SK-N-SH (cell line): ENCODE measurements around the gene IKBKE. TPM values are rescaled to one million over a fixed set of nuclear protein-coding genes. Genes with fewer than 3 reads are reported as not detected.

Source experiments
- CTCF ChIA-PET: fragments of 300-600, 350-600 bp; formaldehyde crosslinking; extraction: SDS; loops from one replicate; lab custom pipeline; 2021; lab: Yijun Ruan, JAX
- POLR2A ChIA-PET: fragments of 350-600 bp; sonication (Branson Sonifier 250); formaldehyde crosslinking; extraction: SDS; loops from one replicate; lab custom pipeline; 2020; ENCODE audit warnings: antibody characterized with exemption, inconsistent platforms; lab: Yijun Ruan, JAX
- DNase-seq: peaks from one replicate; pipeline ENCODE4 v3.0.0; 2012
- H2AFZ ChIP-seq: fragments of 200-600 bp; sonication (generic); 2 replicates; pipeline ENCODE4 v1.8.1; 2016; ENCODE audit warnings: antibody characterized with exemption, mild to moderate bottlenecking, low read depth
- H3F3A ChIP-seq: fragments of 200-600 bp; sonication (generic); replicated peaks from 2 replicates; pipeline ENCODE3; 2016; ENCODE audit warnings: antibody characterized with exemption, mild to moderate bottlenecking; ENCODE audit not compliant: insufficient read depth
- H3K27ac ChIP-seq, 2 experiments: fragments of 200-500 bp in 1 of 2; fragments of 200-600 bp in 1 of 2; sonication (Bioruptor generic) in 1 of 2; sonication (generic), shearing (Covaris generic) in 1 of 2; 2 replicates each; pipeline versions ENCODE4 v1.5.1 to v1.6.1; 2014 to 2016; ENCODE audit warnings: low read depth in 2 of 2, inconsistent platforms in 1 of 2, low read length in 1 of 2, mild to moderate bottlenecking in 1 of 2, mixed read lengths in 1 of 2
- H3K27me3 ChIP-seq: fragments of 200-600 bp; sonication (generic), shearing (Covaris generic); 2 replicates; pipeline ENCODE4 v1.6.1; 2016; ENCODE audit warnings: mixed run types; ENCODE audit not compliant: insufficient read depth
- H3K36me3 ChIP-seq, 2 experiments: fragments of 200-500 bp in 1 of 2; fragments of 200-600 bp in 1 of 2; sonication (Bioruptor generic) in 1 of 2; sonication (generic) in 1 of 2; replicated peaks in 1 of 2; 2 replicates each; pipeline versions ENCODE3 to v1.5.1; 2014 to 2016; ENCODE audit warnings: low read length in 1 of 2, mild to moderate bottlenecking in 1 of 2; ENCODE audit not compliant: insufficient read depth in 2 of 2, control insufficient read depth in 1 of 2
- H3K4me1 ChIP-seq, 2 experiments: fragments of 200-500 bp in 1 of 2; fragments of 200-600 bp in 1 of 2; sonication (Bioruptor generic) in 1 of 2; sonication (generic), shearing (Covaris generic) in 1 of 2; 2 replicates each; pipeline versions ENCODE4 v1.5.1 to v1.6.1; 2014 to 2016; ENCODE audit warnings: low read depth in 1 of 2, low read length in 1 of 2, mixed run types in 1 of 2; ENCODE audit not compliant: insufficient read depth in 2 of 2, control insufficient read depth in 1 of 2
- H3K4me2 ChIP-seq: fragments of 200-600 bp; sonication (generic), shearing (Covaris generic); 2 replicates; pipeline ENCODE4 v1.6.1; 2017; ENCODE audit warnings: mixed run types
- H3K4me3 ChIP-seq, 2 experiments: fragments of 200-500 bp in 1 of 2; fragments of 200-600 bp in 1 of 2; sonication (Bioruptor generic) in 1 of 2; sonication (generic), shearing (Covaris generic) in 1 of 2; 2 replicates each; pipeline versions ENCODE4 v1.5.1 to v1.8.1; 2014 to 2016; ENCODE audit warnings: low read depth in 2 of 2, inconsistent platforms in 1 of 2, low read length in 1 of 2, mild to moderate bottlenecking in 1 of 2, mixed read lengths in 1 of 2, moderate library complexity in 1 of 2
- H3K79me2 ChIP-seq: fragments of 200-600 bp; sonication (generic); 2 replicates; pipeline ENCODE4 v1.8.1; 2017; ENCODE audit warnings: mild to moderate bottlenecking; ENCODE audit not compliant: insufficient read depth
- H3K9ac ChIP-seq: fragments of 200-600 bp; sonication (generic); 2 replicates; pipeline ENCODE4 v1.6.1; 2017; ENCODE audit warnings: mixed run types
- H3K9me2 ChIP-seq: fragments of 200-600 bp; sonication (generic); 2 replicates; pipeline ENCODE4 v1.6.1; 2017; ENCODE audit warnings: mixed run types
- H3K9me3 ChIP-seq: fragments of 200-600 bp; sonication (generic); 2 replicates; pipeline ENCODE4 v1.6.1; 2017; ENCODE audit warnings: mixed run types, mild to moderate bottlenecking, moderate library complexity
- H4K20me1 ChIP-seq: fragments of 200-600 bp; sonication (generic); 2 replicates; pipeline ENCODE4 v1.6.1; 2017; ENCODE audit warnings: mild to moderate bottlenecking, mixed run types; ENCODE audit not compliant: insufficient read depth
- ELF1 ChIP-seq: IDR thresholded peaks from 2 replicates; pipeline ENCODE4 v1.4.0; 2012
- EP300 ChIP-seq, 2 experiments: IDR thresholded peaks; 2 replicates each; pipeline versions ENCODE4 v1.4.0 to v1.6.1; 2012; ENCODE audit warnings: borderline replicate concordance in 1 of 2, low read depth in 1 of 2, low read length in 1 of 2
- MEF2A ChIP-seq: IDR thresholded peaks from 2 replicates; pipeline ENCODE4 v1.4.0; 2012; ENCODE audit warnings: low read depth, borderline replicate concordance
- MXI1 ChIP-seq: IDR thresholded peaks from 2 replicates; pipeline ENCODE4 v1.6.1; 2012; ENCODE audit warnings: mild to moderate bottlenecking, low read depth, low read length, improper control_type of control experiment
- NRF1 ChIP-seq: IDR thresholded peaks from 2 replicates; pipeline ENCODE4 v1.6.1; 2012; ENCODE audit warnings: low read depth, mild to moderate bottlenecking, low read length
- PBX3 ChIP-seq: IDR thresholded peaks from 2 replicates; pipeline ENCODE4; 2012
- RXRA ChIP-seq: IDR thresholded peaks from 2 replicates; pipeline ENCODE4 v1.4.0; 2012; ENCODE audit warnings: low read depth, mild to moderate bottlenecking, borderline replicate concordance
- SIN3A ChIP-seq: IDR thresholded peaks from 2 replicates; pipeline ENCODE4 v1.6.1; 2012; ENCODE audit warnings: low read depth, mild to moderate bottlenecking, low read length, moderate library complexity, borderline replicate concordance
- SMC3 ChIP-seq: IDR thresholded peaks from 2 replicates; pipeline ENCODE4 v1.6.1; 2012; ENCODE audit warnings: low read depth, low read length, improper control_type of control experiment
- TCF12 ChIP-seq: IDR thresholded peaks from 2 replicates; pipeline ENCODE4 v1.4.0; 2012
- TEAD4 ChIP-seq: IDR thresholded peaks from 2 replicates; pipeline ENCODE4 v1.4.0; 2012; ENCODE audit warnings: mild to moderate bottlenecking, borderline replicate concordance; ENCODE audit not compliant: insufficient read depth
- ZBTB33 ChIP-seq: IDR thresholded peaks from 2 replicates; pipeline ENCODE4 v1.4.0; 2012; ENCODE audit warnings: low read depth, borderline replicate concordance
- WGBS: methylation state at CpG from one replicate; pipeline ENCODE4 v1.1.6; 2017; ENCODE audit warnings: low lambda C conversion rate; 5-methylcytosine and 5-hydroxymethylcytosine counted together
- polyA plus RNA-seq, 3 experiments: library from polyadenylated mRNA; depleted of rRNA; stranded (reverse); fragments of >200 nt; gene quantifications; 2 replicates each; pipeline ENCODE4 v1.2.3, GENCODE V29; 2012
- TF ChIP-seq, protein P1 (sequence below): fragments of 200-600 bp; sonication (generic); IDR thresholded peaks from 2 replicates; pipeline ENCODE4 v1.6.1; 2017; ENCODE audit warnings: antibody characterized with exemption, mild to moderate bottlenecking, moderate library complexity

Gene IKBKE
- polyA plus RNA-seq, 1 of the 3 experiments (the other 2 are of a cell fraction), result 14.5 TPM

GRCh38 chr1:206466840-206467649 is 3.2 kb upstream of the IKBKE start (continued):
- no peak for TF ChIP-seq ZBTB33
- no peak for TF ChIP-seq TCF12
- no peak for TF ChIP-seq PBX3

DNA sequence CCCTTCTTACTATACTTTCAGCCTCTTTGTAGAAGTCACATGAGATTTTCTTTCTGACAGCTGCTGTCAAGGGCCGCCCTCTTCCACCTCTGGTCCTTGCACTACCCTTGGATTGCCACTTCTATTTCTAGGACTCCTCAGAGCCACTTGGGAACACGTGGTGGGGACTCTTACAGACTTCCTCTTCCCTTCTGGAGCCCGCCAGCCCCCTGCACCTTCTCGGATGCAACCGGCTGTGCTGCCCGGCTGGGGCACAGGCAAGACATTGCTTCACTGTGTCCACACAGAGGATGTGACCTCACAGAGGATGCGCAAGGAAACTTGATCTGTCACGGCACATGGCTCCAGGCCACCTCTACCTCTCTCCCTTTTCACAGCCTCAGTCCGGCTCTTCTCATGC is 2.4 kb upstream of the IKBKE start:
- Histone ChIP-seq H4K20me1 (no peaks in the 10 kb centered on the region), H2AFZ (no peak overlapping the region), H3K4me2 (no peak overlapping the region), H3K9me2 (no peaks in the 10 kb centered on the region), H3K79me2 (peaks cover 11% of the 10 kb centered on the region; the same call in 1 of the 2 replicates), H3K27me3 (no peaks in the 10 kb centered on the region), H3K9me3 (no peaks in the 10 kb centered on the region), H3K36me3 (peaks cover 4 to 11% of the 10 kb centered on the region in 2 experiments), H3K4me3 (no peak overlapping the region), H3K27ac (no peak overlapping the region), H3K9ac (no peak overlapping the region), H3F3A (peaks cover 4% of the 10 kb centered on the region), H3K4me1 (peaks cover 13 to 34% of the 10 kb centered on the region in 2 experiments; a peak in 2 of 4 replicates)
- ChIA-PET POLR2A (no interaction called here), CTCF (interaction anchor here (0.9 to 3.0 kb wide), 3 partner anchors 11 to 362 kb away, joined by 3 to 23 read pairs (median 3); no protein-coding TSS in a partner anchor)
- TF ChIP-seq EP300 (IDR thresholded peaks at IDR 0.05; ENCODE audit: borderline replicate concordance in 1 of 2, low read depth in 1 of 2, low read length in 1 of 2) (no peak), TEAD4 (no peak), ELF1 (no peak), NRF1 (no peak), RXRA (no peak), SMC3 (no peak), TCF12 (no peak), MEF2A (no peak), MXI1 (no peak)
- no peak for DNase-seq
- 86% methylated on average over 9 of the region's 9 CpGs for WGBS

DNA sequence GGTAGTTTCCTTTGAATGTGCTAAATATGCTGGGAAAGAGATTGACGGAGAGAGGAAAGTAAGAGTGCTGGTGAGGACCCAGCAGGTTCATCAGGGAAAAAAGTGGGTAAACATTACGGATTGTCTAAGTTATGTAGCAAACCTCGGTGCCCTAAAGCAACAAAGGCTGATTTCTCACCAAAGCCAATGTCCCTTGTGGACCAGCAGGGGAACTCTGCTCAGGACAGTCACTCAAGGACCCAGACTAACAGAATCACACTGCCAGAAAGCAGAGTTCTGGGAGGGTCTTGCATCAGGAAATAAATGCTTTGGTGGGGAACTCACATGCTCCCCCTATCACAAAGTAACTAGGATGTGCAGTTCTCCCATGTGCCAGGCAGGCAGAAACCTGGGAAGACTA is 1.7 kb upstream of the IKBKE start:
- no peak overlapping the region for H3K4me2 ChIP-seq
- no peak overlapping the region for H3K9ac ChIP-seq
- peaks cover 13 to 34% of the 10 kb centered on the region in 2 experiments; a peak in 2 of 4 replicates for H3K4me1 ChIP-seq
- CTCF ChIA-PET, result interaction anchor here (2.6 to 3.1 kb wide), 2 partner anchors 11 to 22 kb away, joined by 14 to 30 read pairs; no protein-coding TSS in a partner anchor
- H3K79me2 ChIP-seq, result peaks cover 11% of the 10 kb centered on the region; the same call in 1 of the 2 replicates
- no peaks in the 10 kb centered on the region for H3K27me3 ChIP-seq
- no peaks in the 10 kb centered on the region for H4K20me1 ChIP-seq
- DNase-seq, result no peak
- H2AFZ ChIP-seq, result no peak overlapping the region
- no peak overlapping the region for H3K4me3 ChIP-seq
- 82% methylated on average over 3 of the region's 3 CpGs for WGBS
- H3K9me2 ChIP-seq, result no peaks in the 10 kb centered on the region
- H3F3A ChIP-seq, result peaks cover 4% of the 10 kb centered on the region
- TF ChIP-seq SMC3 (no peak), TCF12 (no peak), SIN3A (no peak)
- TF ChIP-seq, protein P1, sequence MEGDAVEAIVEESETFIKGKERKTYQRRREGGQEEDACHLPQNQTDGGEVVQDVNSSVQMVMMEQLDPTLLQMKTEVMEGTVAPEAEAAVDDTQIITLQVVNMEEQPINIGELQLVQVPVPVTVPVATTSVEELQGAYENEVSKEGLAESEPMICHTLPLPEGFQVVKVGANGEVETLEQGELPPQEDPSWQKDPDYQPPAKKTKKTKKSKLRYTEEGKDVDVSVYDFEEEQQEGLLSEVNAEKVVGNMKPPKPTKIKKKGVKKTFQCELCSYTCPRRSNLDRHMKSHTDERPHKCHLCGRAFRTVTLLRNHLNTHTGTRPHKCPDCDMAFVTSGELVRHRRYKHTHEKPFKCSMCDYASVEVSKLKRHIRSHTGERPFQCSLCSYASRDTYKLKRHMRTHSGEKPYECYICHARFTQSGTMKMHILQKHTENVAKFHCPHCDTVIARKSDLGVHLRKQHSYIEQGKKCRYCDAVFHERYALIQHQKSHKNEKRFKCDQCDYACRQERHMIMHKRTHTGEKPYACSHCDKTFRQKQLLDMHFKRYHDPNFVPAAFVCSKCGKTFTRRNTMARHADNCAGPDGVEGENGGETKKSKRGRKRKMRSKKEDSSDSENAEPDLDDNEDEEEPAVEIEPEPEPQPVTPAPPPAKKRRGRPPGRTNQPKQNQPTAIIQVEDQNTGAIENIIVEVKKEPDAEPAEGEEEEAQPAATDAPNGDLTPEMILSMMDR, result peak; percentile 12; the same call in 1 of the 2 replicates
- no peak overlapping the region for H3K27ac ChIP-seq
- POLR2A ChIA-PET, result no interaction called here
- peaks cover 0 to 5% of the 10 kb centered on the region in 2 experiments for H3K36me3 ChIP-seq
- H3K9me3 ChIP-seq, result no peaks in the 10 kb centered on the region
